Mammary epithelial cell (primary cell): ENCODE measurements around the gene SYNDIG1.

ENCODE experiments used
- CTCF ChIP-seq, 2 donors: IDR thresholded peaks in 1 of 2; conservative IDR thresholded peaks in 1 of 2; 2 replicates each; pipeline ENCODE4 v1.5.1; 2011 to 2012; ENCODE audit warnings: inconsistent platforms in 2 of 2, low read length in 2 of 2, mild to moderate bottlenecking in 2 of 2, control low read depth in 1 of 2, low read depth in 1 of 2; ENCODE audit not compliant: insufficient read depth in 1 of 2; ENCODE audit errors: extremely low read depth in 1 of 2
- EZH2 ChIP-seq: IDR thresholded peaks from 2 replicates; pipeline ENCODE4 v1.6.1; 2012; ENCODE audit warnings: low read length, inconsistent platforms, borderline replicate concordance

- TF ChIP-seq CTCF (conservative IDR thresholded peaks at IDR 0.05 in 1 of 2, IDR thresholded peaks at IDR 0.05 in 1 of 2; ENCODE audit: extremely low read depth in 1 of 2, insufficient read depth in 1 of 2, low read depth in 1 of 2, low read length in 2 of 2): no peak
- no peak for TF ChIP-seq EZH2
These were observed 145.9 kb downstream of the SYNDIG1 start for GRCh38 chr20:24615353-24615752.
